Panc1 (cell line): Measurements from ENCODE around the gene DNAJB8.

Source experiments
- CTCF ChIP-seq: fragments of 450-650 bp; IDR thresholded peaks from 2 replicates; pipeline ENCODE4 v1.5.1; 2017; ENCODE audit warnings: mild to moderate bottlenecking
- POLR2AphosphoS5 ChIP-seq: IDR thresholded peaks from 2 replicates; pipeline ENCODE4 v1.6.1; 2012; ENCODE audit warnings: mild to moderate bottlenecking, low read depth, low read length, moderate library complexity
- SIN3A ChIP-seq: IDR thresholded peaks from 2 replicates; pipeline ENCODE4 v1.6.1; 2012; ENCODE audit warnings: low read depth, mild to moderate bottlenecking, low read length, moderate library complexity, borderline replicate concordance; ENCODE audit not compliant: insufficient read depth
- TCF7L2 ChIP-seq: IDR thresholded peaks from 2 replicates; pipeline ENCODE4 v1.6.1; 2011; ENCODE audit warnings: mild to moderate bottlenecking, low read depth, low read length, inconsistent platforms
- TF ChIP-seq, protein P1 (sequence below), 2 experiments: IDR thresholded peaks; 2 replicates each; pipeline ENCODE4 v1.6.1; 2011 to 2012; ENCODE audit warnings: low read depth in 2 of 2, control low read depth in 1 of 2, low read length in 1 of 2, mild to moderate bottlenecking in 1 of 2, moderate library complexity in 1 of 2; ENCODE audit not compliant: insufficient read depth in 1 of 2

DNA sequence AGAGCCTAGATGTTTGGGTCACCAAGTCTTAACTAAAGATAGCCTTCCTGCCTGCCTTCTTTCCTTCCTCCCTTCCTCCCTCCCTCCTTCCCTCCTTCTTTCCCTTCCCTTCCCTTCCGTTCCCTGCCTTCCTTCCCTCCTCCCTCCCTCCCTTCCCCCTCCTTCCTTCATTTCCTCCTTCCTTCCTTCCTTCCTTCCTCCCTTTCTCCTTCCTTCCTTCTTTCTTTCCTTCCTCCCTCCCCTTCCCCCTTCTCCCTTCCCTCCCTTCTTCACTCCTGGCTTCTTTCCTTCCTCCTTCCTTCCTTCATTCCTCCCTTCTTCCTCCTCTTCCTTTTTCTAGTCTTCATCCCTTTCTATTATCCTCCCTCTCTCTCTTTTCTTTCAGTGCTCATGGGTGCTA, 2.0 kb downstream of the DNAJB8 start:
- TF ChIP-seq CTCF (no peak), POLR2AphosphoS5 (no peak), SIN3A (no peak), TCF7L2 (no peak)
- TF ChIP-seq, protein P1, sequence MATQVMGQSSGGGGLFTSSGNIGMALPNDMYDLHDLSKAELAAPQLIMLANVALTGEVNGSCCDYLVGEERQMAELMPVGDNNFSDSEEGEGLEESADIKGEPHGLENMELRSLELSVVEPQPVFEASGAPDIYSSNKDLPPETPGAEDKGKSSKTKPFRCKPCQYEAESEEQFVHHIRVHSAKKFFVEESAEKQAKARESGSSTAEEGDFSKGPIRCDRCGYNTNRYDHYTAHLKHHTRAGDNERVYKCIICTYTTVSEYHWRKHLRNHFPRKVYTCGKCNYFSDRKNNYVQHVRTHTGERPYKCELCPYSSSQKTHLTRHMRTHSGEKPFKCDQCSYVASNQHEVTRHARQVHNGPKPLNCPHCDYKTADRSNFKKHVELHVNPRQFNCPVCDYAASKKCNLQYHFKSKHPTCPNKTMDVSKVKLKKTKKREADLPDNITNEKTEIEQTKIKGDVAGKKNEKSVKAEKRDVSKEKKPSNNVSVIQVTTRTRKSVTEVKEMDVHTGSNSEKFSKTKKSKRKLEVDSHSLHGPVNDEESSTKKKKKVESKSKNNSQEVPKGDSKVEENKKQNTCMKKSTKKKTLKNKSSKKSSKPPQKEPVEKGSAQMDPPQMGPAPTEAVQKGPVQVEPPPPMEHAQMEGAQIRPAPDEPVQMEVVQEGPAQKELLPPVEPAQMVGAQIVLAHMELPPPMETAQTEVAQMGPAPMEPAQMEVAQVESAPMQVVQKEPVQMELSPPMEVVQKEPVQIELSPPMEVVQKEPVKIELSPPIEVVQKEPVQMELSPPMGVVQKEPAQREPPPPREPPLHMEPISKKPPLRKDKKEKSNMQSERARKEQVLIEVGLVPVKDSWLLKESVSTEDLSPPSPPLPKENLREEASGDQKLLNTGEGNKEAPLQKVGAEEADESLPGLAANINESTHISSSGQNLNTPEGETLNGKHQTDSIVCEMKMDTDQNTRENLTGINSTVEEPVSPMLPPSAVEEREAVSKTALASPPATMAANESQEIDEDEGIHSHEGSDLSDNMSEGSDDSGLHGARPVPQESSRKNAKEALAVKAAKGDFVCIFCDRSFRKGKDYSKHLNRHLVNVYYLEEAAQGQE (IDR thresholded peaks at IDR 0.05; ENCODE audit: insufficient read depth in 1 of 2, low read depth in 2 of 2, low read length in 1 of 2) = no peak
